HG03575 (cell line): Measurements from ENCODE around the gene IMMP1L.

ENCODE experiments used
- ATAC-seq: cut with Tn5 transposase; IDR thresholded peaks from one replicate; pipeline ENCODE4 v1.9.1; 2021; ENCODE audit not compliant: unreplicated experiment, insufficient number of reproducible peaks, low FRiP score; ENCODE audit errors: extremely low read depth

Gene IMMP1L

DNA sequence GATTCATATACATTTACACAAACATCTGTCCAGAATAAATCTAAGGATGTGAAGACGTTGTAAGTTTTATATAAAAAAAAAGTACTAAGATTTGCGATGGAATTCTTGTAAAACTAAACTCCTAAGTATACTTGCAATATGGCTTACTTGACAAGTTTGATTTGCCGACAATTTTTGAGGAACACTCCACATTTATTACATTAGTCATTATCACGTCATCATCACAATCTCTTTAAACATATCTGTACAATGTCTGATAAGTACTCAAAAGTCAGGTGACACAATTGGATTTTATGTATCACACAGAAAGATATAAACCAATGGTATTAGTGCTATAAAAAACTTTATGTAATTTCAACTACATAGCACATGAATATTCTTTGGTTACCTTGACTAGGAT is 30.4 kb downstream of the IMMP1L start:
- no peak for ATAC-seq

DNA sequence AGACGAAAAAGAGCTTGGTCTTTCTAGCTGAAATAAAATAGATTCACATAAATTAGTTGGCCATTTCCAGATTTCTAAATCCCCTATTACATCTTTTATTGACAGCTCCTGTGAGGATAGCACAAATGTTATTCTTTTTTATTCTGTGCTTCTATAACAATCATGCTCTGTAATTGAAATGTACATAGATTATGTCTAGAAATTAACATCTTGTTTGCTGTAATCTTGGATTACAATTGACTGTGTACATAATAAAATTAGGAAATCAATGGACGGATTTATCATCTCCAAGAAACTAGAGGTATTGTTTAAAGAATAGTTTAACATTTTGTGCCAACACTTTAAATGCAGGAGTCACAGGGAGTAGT is 31.2 kb downstream of the IMMP1L start:
- no peak for ATAC-seq

DNA sequence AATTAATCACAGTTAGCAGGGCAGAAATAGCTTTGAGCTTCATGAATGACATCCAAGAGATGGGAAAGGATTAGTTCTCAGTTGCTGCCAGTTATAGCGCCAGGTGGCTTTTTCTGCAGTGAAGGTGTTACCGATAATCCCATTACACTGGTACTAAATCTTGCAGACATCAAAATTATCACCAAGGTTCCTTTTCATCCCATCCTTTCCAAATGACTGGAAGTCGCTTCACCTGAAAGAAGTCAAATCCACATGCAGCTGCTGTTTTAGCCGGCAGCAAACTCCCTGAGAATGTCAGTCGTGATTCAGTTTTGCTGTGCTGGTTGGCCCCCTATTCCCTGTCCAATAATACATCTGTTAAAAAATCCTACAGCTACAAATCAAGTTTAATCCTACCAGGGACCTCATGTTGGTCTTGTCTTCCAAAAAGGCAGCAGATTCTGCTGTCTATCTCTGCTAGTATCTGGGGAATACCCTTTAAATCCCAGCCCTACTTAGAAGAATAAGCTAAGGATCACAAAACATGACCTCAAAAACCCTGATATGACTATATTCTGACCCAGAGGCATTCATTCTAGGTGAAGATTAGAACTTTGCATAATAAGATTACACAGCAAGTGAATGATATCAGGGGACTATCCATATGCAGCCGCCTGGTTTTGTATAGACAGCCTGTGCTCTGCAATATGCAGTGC is 31.7 kb downstream of the IMMP1L start:
- no peak for ATAC-seq

DNA sequence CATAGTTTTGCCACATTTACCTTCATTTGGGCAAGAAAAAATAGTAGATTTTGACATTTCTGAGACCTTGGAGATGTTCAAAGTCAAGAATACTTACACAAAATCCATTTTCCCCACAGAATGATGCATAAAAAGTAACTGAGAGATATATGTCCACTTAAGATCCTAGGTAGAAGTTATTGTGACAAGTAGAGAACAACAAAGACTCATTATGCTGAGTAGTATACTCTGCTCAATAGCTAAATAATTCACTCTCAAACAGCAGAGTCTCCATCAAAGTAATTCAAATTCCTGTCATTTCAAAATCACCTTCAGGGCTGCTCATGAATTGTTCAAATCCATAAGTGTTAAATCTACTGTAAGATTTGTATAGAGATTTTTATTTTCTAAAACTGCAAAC is 35.3 kb downstream of the IMMP1L start:
- ATAC-seq: no peak

DNA sequence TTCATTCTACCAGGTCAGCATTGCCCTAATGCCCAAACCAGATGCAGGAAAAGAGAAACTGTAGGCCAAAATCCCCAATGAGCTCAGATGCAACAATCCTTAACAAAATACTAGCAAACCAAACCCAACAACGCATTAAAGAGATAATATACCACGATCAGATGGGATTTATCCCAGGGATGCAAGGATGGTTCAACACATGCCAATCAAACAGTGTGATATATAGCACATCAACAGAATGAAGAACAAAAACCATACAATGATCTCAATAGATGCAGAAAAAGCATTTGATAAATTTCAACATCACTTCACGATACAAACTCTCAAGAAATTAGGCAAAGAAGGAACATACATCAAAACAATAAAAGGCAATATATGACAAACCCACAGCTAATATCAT is 45.0 kb downstream of the IMMP1L start:
- no peak for ATAC-seq

DNA sequence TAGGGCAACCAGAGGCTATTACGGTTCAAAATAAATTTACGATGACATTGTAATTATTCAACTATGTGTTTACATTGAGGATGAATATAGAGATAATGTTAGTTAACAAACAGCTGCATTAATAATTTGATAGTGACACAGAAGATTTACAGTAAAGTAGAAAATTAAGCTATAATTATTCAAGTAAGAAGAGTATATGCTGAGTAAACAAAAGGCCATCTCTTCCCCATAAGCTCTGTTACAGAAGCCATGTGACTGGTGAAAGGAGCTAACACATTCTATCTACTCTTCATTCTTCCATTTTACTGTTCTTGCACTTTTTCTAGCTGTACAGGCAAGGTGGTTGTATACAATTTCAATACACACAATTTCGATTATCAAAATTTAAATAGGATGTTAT is 54.2 kb downstream of the IMMP1L start:
- ATAC-seq: no peak

DNA sequence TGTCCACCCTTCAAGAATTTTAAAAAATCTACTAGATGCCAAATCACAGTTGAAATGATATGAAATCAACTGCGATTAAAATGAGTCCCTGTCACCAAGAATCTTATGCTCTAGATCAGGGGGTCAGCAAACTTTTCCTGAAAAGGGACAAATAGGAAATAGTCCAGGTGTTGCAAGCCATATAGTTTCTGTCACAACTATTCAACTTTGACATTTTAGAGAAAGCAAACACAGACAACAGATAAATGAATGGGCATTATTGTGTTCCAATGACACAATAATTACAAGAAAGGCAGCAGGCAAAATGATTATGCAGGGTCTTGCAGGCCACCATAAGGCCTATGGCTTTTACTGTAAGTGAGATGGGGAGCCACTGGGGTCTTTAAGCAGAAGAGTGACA is 58.6 kb downstream of the IMMP1L start:
- no peak for ATAC-seq

DNA sequence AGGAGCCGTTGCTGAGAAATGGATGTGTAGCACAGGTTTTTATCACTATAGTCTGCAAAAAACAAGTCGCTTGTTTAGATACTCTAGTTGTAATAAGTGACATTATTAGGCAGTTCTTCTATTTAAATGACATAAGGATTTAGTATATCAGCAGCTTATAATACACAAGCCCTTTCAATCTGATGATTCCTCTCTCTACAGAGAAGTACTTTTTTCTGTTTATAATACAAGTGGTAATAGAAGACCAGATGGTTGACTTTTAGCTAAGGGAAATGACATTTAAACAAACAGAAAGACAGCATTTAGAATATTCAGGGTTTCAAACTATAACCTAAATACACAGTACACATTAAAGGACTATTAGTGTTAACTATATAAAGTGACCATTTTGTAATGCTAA is 60.4 kb downstream of the IMMP1L start:
- ATAC-seq: no peak

DNA sequence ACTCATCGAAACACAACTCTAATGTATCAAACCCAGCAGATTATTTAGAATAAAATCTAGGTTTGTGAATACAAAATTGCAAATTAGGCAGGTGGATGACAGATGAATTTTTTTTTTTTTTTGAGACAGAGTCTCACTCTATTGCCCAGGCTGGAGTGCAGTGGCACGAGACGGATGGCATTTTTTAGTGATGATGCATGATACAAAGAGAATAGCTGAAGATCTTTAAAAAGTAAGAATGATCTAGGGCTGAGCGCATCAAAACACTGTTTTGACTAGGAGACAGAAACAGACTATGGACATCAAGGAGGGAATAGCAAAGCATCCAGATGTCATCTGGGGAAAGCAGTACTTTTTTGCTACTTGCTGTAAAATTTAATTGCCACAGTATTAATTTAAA is 63.8 kb downstream of the IMMP1L start:
- ATAC-seq: no peak

DNA sequence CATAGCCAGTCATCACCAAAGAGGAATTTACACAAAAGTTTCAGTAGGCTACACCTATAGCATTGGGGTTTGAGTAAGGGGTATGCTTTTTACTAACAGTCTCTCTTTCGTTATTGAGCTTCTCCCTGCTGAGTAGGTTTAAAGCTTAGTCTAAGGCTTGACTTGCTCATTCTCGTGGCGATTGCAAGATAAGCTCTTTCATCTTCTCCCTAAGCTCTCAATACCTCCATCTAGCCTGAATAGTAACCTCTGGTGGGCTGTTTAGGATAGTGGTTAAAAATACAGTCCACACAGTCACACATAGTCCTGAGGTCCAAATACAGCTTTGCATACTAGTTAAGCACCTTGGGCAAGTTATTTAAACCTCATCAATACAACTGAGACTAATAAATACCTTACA is 65.6 kb downstream of the IMMP1L start:
- no peak for ATAC-seq

DNA sequence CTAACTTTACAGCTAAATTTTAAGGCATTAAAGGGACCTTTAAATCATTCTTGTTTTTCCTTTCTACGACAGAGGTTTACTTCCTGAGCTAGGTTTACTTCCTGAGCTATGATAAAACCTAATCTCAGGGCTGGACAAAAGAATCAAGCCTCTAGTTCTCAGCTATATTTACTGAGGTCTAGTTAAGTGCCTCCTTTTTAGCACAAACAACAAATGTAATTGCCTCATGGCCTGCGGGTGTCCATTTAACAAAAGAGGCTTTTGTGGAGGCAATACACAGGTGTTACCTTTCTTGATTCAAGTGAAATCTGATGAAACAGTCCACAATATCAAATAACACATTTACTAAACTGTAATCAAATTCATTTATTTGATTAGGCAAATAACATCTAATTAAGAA is 67.3 kb downstream of the IMMP1L start:
- ATAC-seq: no peak

DNA sequence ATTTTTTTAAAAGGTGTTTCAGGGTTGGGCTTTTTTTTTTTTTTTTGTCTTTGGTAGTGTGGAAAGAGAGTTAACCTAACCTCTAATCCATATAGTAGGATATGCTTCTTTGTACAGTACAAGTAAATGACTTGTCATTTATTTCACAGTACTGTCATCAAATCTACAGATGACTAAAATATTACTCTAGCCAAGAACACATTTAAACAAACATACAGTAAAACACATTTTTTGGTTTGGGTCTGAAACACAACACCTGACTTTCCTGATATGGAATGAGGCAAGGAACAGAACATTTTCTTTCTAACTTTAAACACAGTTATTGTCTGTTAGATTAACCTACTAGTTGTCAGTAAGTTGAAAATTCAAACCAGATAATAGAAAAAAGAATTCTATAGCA is 68.1 kb downstream of the IMMP1L start:
- no peak for ATAC-seq

DNA sequence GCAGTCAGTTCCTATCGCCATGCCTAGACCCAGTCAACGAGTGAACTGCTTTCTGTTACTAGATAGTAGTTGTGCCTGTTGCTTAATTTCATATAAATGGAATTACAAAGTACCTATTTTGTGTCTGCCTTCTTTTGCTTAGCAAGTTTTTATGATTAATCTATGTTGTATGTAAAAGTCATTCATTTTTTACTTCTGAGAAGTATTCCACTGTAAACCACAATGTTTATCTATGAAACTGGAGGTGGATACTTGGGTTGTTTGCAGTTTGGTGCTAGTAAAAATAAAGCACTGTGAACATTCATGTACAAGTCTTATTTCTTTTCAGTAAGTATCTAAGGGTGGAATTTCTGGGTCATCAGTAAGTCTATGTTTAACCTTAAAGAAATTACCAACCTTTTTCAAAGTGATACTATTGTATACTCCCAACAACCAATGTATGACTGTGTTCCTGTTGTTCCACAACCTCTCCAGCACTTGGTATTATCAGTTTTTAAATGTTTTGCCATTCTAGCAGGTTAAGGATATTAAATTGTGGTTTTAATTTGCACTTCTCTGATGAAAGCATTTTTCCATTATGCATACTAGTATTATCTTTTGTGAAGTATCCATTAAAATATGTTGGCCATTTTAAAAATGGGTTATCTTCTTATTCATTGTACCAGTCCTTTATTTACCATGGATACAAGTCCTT is 71.5 kb downstream of the IMMP1L start:
- ATAC-seq: no peak

DNA sequence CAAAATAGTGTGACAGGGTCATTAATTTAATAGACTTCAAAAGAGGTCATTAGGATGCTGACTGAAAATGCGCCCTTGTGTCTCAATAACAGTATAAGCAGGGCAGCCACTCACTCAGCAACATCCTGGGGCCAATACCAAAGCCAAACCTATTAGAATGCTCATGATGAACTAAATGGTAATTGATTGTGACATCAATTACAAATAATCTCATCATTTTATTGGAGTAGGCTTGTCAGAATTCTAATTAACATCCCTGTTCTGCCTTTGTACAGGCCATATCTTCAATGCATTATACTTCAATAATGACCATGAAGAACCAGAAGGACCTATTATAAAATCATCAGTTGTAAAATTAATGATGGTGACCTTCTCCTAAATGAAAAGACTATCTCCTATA is 75.6 kb downstream of the IMMP1L start:
- no peak for ATAC-seq

DNA sequence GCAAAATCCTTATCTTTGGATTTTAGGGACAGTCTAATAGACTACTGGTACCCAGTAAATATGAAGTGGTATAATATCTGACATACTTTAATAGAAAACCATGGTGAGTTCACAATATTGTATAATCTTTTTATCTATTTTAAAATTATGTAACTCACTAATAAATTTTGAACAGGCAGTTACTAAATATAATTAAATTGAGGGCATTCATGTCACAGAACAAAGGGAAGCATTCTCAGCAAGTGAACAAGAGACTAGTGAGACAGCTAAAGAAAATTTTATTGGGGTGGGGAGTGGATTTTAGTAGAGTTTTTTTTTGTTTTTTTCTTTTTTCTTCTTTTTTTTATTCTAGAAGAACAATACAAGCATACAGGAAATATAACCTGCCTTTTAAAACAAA is 84.8 kb downstream of the IMMP1L start:
- ATAC-seq: no peak

DNA sequence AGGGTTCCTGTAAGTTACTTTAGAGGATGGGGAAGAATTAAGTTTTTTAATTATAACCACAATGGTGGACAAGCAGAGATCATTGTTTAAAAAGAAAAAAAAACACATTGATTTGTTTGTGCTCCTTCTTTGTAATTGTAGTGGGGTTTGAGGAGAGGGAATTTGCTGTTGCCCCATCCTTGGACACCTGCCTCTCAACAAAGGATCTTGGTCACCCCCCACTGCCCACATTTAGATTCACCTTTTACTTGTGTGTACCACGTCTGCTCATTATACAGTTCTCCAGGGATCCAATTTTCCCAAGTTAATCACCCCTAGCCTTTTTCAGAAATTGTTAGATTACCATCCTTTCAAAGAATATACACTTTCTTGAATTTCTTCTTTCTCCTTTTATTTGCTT is 86.7 kb downstream of the IMMP1L start:
- no peak for ATAC-seq

DNA sequence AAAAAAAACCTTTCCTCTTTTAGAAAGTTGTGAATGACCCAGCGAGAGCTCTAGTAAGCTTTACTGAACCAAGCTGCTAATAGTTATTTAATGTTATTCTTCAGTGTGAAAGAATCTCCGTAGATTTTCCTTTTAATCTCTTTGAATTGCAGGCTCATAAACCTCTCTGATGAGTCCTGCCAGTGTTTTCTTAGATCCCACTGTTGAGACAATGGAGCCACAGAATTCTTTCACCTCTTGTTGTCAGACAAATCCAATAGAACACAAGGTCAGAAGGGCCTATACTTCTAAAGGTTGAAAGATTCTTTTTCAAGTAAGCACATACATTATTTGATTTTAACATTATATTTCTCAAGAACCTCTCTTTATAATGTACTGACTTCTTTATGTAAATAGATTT is 87.6 kb downstream of the IMMP1L start:
- no peak for ATAC-seq

DNA sequence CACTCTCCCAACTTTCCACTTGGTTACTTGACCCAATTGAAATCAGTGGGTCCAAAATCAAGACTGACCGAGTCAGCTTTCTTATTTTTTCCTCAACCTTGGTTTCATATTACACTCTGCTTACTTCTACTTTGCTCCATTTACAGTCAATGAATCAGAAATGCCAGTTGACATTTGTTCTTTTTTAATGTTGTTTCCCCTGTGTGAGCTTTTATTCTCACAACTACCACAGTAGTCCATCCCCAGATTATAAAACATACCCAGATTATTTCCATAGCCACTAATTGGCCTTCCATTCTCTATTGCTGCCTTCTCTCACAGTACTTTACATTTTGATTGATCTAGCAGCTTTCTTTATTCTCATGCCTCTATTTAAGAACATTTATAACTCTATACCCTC is 89.8 kb downstream of the IMMP1L start:
- no peak for ATAC-seq

DNA sequence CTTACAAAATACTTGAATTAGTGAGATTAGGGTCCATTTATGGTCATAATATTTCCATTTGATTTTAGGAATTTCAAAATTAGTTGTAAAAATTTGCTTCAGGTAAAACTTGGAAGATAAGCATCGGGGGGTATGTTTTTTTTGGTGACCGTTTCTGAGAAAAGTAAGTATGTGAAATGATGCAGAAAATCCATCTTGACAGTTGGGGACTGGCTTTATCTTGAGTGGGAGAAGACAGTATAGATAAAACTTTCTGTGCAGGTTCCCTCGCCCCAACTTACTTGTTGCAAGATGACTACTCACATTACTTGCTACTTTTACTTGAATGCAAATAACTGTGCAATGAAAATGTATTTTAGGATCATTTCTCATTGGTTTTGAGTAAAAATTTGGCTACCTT is 90.3 kb downstream of the IMMP1L start:
- ATAC-seq: no peak

DNA sequence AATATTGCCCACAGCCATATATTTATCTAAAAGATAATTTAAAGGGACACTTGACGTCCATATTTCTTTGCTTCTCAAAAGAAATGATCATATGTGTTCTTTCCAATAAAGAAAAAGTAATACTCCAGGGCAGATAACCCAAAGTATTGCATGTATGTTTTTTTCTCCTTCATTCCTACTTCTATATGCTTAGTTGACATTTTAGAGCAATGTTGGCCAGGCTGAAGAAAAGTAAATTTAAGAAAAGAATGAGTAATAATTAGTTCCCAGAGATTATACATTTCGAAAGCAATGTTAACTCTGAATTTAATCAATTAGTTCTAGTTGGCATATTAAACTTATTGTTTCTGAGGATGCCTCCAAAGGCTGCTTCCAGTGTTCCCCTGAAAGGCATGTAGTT is 91.6 kb downstream of the IMMP1L start:
- no peak for ATAC-seq

DNA sequence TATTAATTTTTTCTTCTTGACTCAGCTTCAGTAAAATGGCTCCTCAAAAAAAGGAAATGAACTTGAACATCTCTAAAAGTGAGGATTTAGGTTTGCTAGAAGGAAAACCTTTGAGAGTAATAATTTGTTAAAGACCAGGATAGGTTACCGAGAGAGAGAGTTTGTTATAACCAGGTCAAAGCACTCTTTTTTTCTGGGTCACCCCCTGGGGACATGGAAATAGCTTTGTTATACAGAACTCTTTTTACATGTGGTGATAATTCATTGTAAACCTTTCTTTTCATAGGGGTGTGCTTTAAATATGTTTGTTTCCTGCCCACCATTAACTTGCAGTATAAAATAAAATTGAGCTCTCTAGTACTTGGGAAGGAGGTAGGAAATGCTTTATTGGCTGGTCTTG is 92.1 kb downstream of the IMMP1L start:
- no peak for ATAC-seq
